GM21723 (cell line): ENCODE results near the gene CXXC4.
A peak's percentile ranks its signal among the peaks of the same experiment; 100 is the strongest.

Source experiments
- ATAC-seq: cut with Tn5 transposase; IDR thresholded peaks from one replicate; pipeline ENCODE4 v1.9.1; 2021; ENCODE audit warnings: mild to moderate bottlenecking, moderate library complexity; ENCODE audit not compliant: unreplicated experiment

CXXC4 gene

DNA sequence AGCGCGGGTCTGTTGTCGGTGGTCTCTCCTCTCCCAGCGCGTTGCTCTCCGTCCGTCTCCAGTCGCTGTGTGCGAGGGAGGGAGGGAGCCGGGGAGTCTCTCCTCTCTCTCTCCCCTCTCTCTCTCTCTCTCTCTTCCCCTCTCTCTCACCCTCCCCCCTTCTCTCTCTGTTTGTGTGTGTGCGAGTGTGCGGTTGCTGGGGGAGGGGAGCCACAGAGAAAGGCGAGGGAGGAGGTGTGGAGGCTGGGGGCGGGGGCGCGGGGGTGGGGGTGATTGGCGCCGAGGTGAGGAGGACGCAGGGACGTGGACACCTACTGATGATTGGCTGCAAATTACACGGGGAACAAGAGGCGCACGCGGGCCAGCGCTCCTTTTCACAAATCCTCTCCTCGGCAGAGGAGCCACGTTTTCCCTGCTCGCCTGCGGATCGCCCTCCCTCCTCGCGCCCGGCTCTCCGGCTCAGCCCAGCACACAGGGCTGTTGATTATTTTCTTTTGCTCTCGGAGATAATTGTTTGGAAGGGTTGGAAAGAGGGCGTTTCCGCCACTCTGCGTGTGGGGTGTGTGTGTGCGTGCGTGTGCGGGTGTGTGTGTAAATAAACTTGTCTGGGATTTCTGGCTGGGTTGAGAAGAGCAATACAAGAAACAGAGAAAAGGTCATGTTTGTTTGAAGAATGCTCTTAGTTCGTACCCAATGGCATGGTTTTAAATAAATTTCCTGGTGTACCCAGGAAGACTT is at the start of gene CXXC4:
Gene CXXC4 (minus strand): TSS at position 73 of the 738 bp plus-strand sequence. CDS start 3,092 bp downstream, outside the sequence.
- peak; percentile 18 for ATAC-seq

GRCh38 chr4:104533156-104533555 is 38.5 kb upstream of the CXXC4 start:
- ATAC-seq: no peak

- ATAC-seq: no peak
Observed at GRCh38 chr4:104532677-104533076, 38.0 kb upstream of the CXXC4 start.

GRCh38 chr4:104531390-104531789 is 36.7 kb upstream of the CXXC4 start:
- ATAC-seq: no peak

- no peak for ATAC-seq
Observed at GRCh38 chr4:104530426-104530825, 35.7 kb upstream of the CXXC4 start.

DNA sequence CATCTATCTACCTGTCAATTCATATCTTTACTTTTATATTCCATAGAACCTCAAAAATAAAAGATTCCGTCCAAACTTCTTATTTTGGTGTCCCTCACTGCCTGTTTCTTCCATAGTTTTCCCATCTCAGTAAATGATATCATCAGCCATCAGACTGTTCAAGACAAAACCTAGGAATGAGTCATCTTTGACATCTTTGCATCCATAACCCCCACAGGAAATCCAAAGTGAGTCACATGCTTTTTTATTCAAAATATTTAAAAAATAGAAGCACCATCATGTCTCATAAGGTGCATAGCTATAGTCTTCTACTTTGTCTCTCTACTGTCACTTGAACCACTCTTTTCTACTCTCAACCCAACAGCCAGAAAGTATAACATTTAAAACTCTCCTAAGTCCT is 29.9 kb upstream of the CXXC4 start:
- no peak for ATAC-seq

DNA sequence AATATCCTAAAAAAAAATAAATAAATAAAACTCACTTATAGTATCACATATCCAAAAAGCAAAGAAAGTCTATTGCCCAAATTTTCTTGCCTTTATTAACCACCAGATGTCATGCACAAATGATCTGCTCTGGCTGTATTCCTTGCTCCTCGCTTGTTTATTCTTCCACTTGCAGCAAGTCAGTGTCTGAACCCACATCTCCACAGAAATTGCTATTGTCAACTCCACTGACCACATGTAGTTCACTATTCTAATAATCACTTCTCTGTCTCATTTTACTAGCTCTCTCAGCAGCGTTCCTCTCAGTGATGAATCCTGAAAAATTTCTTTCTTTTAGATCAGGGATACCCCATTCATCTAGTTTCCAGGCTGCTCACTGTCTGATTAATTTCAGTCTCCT is 29.3 kb upstream of the CXXC4 start:
- no peak for ATAC-seq

GRCh38 chr4:104519588-104519987 is 24.9 kb upstream of the CXXC4 start:
- ATAC-seq: peak; percentile 97

GRCh38 chr4:104516884-104517283 is 22.2 kb upstream of the CXXC4 start:
- ATAC-seq: no peak

- ATAC-seq: no peak
Observed at GRCh38 chr4:104508224-104508623, 13.5 kb upstream of the CXXC4 start.

DNA sequence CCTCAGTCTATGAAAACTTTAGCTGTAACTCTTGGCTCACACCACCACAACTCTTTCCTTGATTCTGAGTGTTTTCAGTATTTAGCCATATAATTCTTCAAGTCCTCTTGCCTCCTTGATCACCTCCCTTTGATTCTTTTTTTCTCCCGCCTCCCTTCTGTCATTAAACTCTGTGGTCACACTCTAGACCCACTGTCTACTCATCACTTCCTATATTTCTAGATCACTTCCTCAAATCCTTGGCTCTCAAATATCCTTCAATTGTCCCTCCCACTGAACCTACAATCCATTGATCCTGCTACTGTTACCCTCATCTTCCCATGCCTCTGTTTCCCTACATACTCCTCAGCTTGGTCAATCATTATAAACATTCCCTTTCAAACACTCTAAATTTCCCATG is 12.4 kb upstream of the CXXC4 start:
- ATAC-seq: no peak

GRCh38 chr4:104504536-104504935 is 9.8 kb upstream of the CXXC4 start:
- ATAC-seq: no peak

DNA sequence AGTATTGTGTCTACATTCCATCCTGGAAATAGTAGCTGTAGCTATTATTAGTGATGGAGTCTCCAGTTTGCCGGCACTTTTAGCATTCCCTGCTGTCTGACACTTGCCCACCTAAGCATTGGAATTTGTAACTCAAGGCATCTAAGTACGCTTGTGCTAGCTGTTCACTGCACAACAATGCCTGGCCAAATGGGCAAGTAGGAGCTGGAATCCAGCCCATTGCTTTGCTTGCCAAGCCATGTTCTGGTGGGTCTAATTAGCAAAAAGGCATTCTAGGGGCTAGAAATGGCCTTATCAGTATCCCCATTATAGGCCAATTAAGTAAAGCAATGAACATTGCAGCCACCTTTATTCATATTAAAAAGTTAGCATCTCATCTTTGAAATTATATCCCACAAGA is 7.8 kb upstream of the CXXC4 start:
- no peak for ATAC-seq

DNA sequence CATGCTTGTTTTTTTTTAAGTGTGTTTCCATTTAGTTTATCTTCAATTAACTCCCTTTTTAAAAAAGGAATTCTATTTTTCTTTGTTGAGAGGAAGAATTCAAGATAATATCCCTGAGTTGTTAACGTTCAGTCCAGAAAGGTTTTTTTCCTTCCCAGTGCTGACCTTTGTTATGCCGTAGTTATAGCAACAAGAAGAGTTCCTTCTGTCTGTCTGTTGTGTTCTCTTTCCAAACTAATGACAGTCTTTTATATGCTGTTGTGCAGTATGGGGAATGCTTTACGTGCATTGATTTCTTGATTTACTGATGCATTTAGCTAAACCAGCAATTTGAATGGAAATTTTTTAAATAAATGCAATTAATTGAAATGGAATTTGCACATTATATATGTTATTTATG is 6.6 kb upstream of the CXXC4 start:
- ATAC-seq: no peak

- no peak for ATAC-seq
Observed at GRCh38 chr4:104500442-104500841, 5.7 kb upstream of the CXXC4 start.

- no peak for ATAC-seq
Observed at GRCh38 chr4:104494185-104494584, 509 bp downstream of the CXXC4 start.

- no peak for ATAC-seq
Observed at GRCh38 chr4:104493081-104493831, 1.4 kb downstream of the CXXC4 start.

GRCh38 chr4:104492183-104492771 is 2.4 kb downstream of the CXXC4 start:
- ATAC-seq: peak; percentile 33

DNA sequence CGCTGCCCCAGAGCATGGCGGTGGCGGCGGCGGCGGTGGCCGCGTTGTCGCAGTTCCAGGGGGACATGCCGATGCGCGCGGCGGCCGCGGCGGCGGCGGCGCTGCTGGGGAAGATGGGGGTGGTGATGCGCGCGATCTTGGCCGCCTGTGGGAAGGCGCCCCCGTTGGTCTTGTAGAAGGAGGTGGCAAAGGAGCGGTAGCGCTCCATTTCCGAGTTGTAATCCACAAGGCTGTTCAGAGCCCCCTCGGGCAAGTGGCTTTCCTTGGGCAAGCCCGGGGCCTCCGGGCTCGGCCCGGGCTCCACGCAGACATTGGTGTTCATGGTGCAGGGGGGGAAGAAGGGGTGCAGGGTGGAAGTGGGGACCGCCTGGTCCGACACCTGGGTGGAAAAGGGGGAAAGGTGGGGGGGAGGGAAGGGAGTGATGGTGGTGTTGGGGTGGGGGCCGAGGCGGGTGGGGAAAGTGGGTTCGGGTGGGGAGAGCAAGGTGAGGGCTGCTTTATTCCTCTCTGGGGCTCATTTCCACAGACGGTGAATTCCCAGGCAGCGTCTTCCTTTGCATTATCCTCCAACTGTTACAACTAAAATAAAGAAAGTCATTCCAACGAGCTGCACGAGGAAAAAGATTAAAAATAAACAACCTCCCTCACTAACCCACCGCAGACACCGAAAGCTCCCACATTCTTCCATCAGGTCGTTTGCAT is 3.1 kb downstream of the CXXC4 start:
- ATAC-seq: peak; percentile 31

DNA sequence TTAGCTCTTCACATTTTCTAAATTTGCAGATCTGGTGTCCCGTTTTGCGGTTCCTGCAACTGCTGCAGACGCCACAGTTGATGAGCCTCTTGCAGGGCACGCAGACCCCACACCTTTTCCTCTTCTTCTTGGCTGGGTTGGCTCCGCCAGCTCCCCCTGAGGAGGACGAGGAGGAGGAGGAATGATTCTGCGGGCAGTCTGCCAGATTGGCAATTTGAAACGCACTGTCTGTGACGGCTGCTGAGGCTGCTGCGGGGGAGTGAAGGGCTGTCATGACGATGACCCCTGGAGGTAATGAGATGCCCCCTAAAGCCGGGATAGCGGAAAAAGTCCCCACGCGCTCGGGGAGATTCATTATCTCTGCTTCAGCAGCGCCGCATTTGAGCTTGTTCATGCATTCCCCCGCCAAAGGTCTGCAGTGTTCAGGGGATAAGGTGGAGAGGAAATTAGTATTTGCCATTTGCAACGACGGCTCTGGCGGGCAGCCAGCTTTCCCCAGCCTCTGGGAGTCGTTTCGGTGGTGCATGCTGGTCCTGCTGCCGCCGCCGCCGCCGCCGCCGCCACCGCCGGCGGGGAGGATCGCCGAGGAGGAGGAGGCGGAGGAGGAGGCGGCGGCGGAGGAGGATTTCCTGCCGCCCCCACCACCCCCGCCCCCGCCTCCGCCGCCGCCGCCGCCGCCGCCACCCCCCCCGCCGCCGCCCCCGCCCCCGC is 3.8 kb downstream of the CXXC4 start:
- ATAC-seq: peak; percentile 36
